GM21360 (cell line): ENCODE measurements around the gene TPST2.

Experiments used
- ATAC-seq: cut with Tn5 transposase; IDR thresholded peaks from one replicate; pipeline ENCODE4 v1.9.1; 2021; ENCODE audit warnings: mild to moderate bottlenecking, moderate library complexity; ENCODE audit not compliant: unreplicated experiment

TPST2 gene

GRCh38 chr22:26503758-26504157, 86.2 kb downstream of the TPST2 start:
- no peak for ATAC-seq

DNA sequence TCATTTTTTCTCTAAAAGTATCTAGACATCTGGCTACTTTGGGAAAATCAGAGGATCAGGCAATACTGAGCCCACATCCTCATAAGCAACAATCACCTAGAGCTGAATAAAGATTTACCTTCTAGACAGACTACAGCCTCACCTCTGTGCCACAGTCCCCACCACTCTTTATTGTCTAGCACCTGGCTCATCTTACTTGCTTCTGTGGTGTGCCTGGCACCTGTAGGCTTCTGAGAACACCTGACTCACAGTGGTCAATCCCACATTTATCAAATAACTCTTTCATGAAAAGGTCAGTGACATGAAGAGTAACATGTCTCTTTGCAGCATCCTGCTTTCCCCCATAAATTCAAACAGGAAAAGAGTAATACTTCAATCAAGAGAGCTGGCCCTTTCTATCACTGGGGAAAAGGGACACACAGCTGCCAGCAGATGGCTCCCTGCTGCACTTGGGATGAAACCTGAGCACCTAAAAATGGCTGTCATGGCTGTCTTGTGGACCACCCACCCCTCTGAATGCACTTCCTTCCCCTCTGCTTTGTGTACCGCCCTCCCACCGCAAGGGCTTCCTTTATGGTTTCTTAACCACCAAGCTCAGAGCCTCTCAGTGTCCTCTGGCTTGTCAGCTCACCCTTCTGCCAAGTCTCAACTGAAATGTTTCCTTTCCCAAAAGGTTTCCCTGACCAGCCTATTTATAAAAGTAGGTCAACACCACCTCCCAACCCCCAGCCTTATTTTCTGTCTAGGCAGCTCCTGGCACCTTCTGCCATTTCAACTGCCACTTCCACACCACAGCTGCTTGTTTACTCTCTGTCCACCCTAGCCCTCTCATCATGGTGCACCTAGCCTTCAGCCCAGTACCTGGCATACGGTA, 87.0 kb downstream of the TPST2 start:
- no peak for ATAC-seq

- ATAC-seq, result no peak
These were observed 87.9 kb downstream of the TPST2 start for GRCh38 chr22:26501996-26502395.

GRCh38 chr22:26499188-26499703, 90.7 kb downstream of the TPST2 start:
- no peak for ATAC-seq

DNA sequence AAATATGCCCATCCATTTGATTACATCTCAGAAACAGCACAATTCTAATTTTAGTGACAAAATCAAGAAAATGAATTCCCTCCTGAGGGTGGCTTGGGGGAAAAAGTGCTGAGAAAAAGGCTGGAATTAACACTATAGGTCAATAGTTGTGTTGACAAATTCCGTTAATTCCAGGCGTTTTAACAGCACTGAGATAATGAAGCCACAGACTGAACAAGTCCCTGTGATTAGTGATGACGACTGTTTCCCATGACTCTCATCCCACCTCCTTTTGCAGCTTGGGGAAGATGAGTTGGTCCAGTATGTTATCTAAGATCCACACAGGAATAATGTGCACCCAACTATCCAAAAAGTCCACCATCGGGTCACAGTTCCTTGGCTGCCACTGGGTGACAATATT, 93.5 kb downstream of the TPST2 start:
- no peak for ATAC-seq

GRCh38 chr22:26494506-26494905, 95.4 kb downstream of the TPST2 start:
- no peak for ATAC-seq

GRCh38 chr22:26492220-26492619, 97.7 kb downstream of the TPST2 start:
- no peak for ATAC-seq

- no peak for ATAC-seq
These were observed 100.4 kb downstream of the TPST2 start for GRCh38 chr22:26489447-26490036.

DNA sequence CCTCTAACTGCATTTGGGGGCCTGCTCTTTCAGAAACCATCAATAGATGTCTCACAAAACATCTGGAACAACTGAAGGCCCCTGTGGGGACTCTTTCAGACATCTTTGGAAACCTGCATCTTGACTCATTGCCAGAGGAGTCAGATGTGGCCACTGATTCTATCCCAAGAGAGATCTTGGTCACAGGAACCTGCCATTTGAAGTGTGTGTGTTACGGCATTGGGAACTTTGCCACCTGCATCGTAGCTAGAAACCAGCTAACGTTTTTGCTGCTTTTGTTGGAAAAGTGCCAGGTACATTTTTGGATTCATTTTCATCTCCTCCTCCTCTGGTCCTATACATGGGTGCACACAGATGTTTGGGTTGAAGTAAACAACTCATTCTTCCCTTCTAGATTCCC, 101.9 kb downstream of the TPST2 start:
- no peak for ATAC-seq

GRCh38 chr22:26486394-26486793, 103.5 kb downstream of the TPST2 start:
- no peak for ATAC-seq

DNA sequence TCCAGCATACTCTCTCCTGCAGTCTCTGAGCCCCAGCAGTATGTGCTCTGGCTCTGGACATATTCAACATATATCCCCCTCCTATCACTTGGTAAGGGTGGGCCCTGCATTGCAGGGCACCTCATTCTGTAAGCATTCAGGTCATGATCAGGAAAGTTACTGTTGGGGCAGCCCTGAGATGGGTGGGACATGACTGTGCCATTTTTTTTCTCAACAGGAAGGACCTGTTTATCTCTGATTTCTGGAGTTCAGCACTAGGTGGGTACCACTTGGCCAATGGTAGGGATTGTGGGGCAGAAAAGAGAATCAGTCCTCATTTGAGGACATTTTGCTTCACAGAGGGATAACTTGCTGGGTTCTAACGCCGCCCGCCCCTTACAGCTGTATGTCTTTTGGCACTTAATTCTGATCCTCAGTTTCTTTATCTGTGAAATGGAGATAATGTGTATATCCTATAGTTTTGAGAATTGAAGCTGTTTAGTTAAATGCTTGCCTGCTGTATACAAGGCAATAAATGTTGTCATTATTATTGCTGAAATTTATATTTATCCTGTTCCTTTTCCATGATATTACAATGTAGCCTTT, 104.0 kb downstream of the TPST2 start:
- ATAC-seq, result no peak

- ATAC-seq, result no peak
These were observed 104.9 kb downstream of the TPST2 start for GRCh38 chr22:26485013-26485412.

GRCh38 chr22:26484360-26484706, 105.6 kb downstream of the TPST2 start:
- no peak for ATAC-seq

GRCh38 chr22:26483439-26484359, 106.2 kb downstream of the TPST2 start, which contains the start of the genes HPS4 and SRRD:
Gene HPS4 (minus strand): TSS chr22:26483783. CDS start chr22:26481762, 2,021 bp downstream.
Gene SRRD (plus strand): TSS chr22:26483877. CDS start chr22:26483891, 14 bp downstream.
- ATAC-seq, result peak; percentile 71

DNA sequence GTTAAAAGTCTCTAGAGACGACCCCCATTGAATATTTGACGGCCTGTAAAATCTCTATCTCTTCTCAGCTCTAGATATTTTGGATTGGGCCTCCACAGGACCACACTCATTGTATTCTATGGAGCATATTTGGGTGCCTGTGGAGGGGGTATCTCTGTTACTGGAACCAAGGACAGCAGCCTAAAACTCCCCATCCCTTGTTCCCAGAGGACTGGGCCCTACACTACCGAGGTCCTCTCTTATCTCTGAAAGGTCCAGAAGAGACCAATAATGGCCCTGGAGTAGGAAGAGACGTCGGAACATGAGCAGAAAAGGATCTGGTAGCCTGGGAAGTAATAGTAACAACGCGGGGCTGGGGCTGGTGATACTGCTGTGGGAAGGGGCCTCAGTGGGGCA, 106.9 kb downstream of the TPST2 start:
- ATAC-seq, result no peak

DNA sequence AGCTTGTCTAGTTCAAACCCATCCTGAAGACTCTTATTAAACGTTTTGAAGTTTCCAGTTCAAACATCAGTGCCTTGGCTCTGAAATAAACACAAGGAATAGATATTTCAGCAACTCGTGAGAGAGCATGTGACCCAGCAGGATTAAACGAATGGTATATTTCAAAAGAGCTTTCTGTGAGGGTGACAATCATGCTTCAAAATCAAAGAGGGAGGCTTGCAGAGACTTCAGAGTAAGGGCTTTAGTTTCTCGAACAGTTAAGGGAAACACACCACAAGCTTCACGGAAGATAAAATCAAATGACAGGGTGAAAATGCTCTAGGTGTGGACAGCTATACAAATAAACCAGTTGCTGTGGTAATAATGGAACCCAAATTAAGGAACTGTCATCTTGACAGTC, 107.8 kb downstream of the TPST2 start:
- no peak for ATAC-seq

- no peak for ATAC-seq
These were observed 108.2 kb downstream of the TPST2 start for GRCh38 chr22:26481694-26482093.

DNA sequence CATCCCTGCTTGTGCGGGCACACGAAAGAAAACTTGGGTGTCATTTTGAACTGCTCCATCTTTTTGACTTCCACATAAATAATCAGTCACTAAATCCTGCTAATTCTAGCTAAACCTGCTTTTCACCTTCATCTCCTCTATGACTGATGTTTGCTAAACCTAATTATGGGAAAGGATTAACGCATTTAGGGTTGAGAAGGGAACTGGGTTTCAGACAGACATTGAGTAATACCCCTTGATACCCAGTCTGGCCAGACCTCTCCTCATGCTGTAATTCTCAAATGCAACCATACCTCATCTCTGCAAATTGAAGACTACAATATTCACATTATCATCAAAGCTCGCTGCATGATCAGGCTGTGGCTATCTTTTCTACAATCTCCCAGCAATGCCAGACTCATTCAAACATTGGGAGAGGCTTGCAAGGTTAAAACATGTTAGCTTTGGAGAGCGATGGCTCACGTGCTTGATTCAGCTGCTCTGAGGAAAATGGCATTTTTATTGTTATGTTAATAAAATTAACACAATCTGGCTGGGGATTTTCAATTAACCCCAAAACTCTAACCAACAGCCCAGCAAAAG, 108.7 kb downstream of the TPST2 start:
- no peak for ATAC-seq

GRCh38 chr22:26480611-26480932, 109.4 kb downstream of the TPST2 start:
- no peak for ATAC-seq

DNA sequence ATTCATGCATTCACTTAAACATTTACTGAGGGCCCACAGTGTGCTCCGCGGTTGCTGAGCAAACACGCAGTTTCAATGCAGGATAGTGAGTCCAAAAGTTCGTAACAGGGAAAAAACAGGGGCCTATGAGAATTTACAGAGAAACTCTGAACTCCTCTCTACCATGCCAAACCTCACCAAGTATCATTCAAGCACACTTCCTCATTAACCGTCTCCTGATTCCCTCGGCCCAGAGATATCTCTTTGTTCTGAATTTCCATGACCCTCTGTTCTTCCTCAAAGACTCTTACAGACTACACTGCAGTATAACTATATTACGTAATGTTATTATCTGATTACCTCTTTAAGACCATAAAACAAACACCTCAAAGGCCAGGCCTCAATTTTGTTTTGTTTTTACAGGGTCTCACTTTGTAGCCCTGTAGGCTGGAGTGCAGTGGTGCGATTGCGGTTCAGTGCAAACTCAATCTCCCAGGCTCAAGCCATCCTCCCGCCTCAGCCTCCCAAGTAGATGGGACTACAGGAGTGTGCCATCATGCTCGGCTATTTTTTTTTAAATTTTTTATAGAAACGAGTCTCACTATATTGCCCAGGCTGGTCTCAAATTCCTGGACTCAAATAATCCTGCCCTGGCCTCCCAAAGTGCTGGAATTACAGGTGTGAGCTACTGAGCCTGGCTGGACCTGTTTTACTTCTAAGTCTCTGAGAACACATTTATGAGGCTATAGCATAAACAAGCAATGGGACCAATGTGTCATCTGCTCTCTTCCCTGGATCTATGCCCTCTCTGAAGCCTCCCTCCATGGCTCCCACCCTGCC, 109.9 kb downstream of the TPST2 start:
- no peak for ATAC-seq
